HG03432 (cell line): ENCODE data around the gene CCDC57.

Experiments used
- ATAC-seq: cut with Tn5 transposase; IDR thresholded peaks from one replicate; pipeline ENCODE4 v1.9.1; 2021; ENCODE audit warnings: mild to moderate bottlenecking, moderate library complexity; ENCODE audit not compliant: unreplicated experiment

The CCDC57 gene

GRCh38 chr17:82236142-82236971 lies 23.7 kb upstream of the CCDC57 start:
- no peak for ATAC-seq

GRCh38 chr17:82235775-82236141 lies 23.1 kb upstream of the CCDC57 start:
- no peak for ATAC-seq

GRCh38 chr17:82235056-82235774 lies 22.6 kb upstream of the CCDC57 start:
- ATAC-seq = no peak

GRCh38 chr17:82234211-82235055 lies 21.8 kb upstream of the CCDC57 start:
- ATAC-seq = no peak

- no peak for ATAC-seq
Measured at GRCh38 chr17:82232876-82233785, 20.5 kb upstream of the CCDC57 start.

GRCh38 chr17:82232322-82232820 lies 19.7 kb upstream of the CCDC57 start:
- ATAC-seq = no peak

- no peak for ATAC-seq
Measured at GRCh38 chr17:82231562-82232321, 19.1 kb upstream of the CCDC57 start.

GRCh38 chr17:82231312-82231561 lies 18.6 kb upstream of the CCDC57 start:
- ATAC-seq = no peak

GRCh38 chr17:82230609-82231311 lies 18.1 kb upstream of the CCDC57 start:
- peak; percentile 32 for ATAC-seq

- peak; percentile 1 for ATAC-seq
Measured at GRCh38 chr17:82229698-82230608, 17.3 kb upstream of the CCDC57 start.

- ATAC-seq = peak; percentile 42
Measured at GRCh38 chr17:82228842-82229697, 16.4 kb upstream of the CCDC57 start, which contains the start of gene SLC16A3. Gene SLC16A3, plus strand, starts transcription at chr17:82229042. Its CDS starts 6,967 bp downstream, at chr17:82236009.

GRCh38 chr17:82228278-82228841 lies 15.7 kb upstream of the CCDC57 start:
- ATAC-seq = peak; percentile 35

GRCh38 chr17:82227629-82228277 lies 15.1 kb upstream of the CCDC57 start:
- no peak for ATAC-seq

GRCh38 chr17:82226809-82227628 lies 14.4 kb upstream of the CCDC57 start:
- ATAC-seq = no peak

- ATAC-seq = no peak
Measured at GRCh38 chr17:82226146-82226808, 13.6 kb upstream of the CCDC57 start.
